ENCODE results near the gene CHIC1. TPM values are rescaled to one million over a fixed set of nuclear protein-coding genes. Genes with fewer than 3 reads are reported as not detected.
"Not testable (repeated sequence)": the region's sequence is repeated elsewhere in the genome, so short reads cannot be mapped to it uniquely, and the experiment has no call there.

The CHIC1 gene
- total and polyA plus RNA-seq, 2 donors (not counting 1 experiment from before 2014, with no cell fraction given) = 8.6 to 9.1 TPM

- Histone ChIP-seq H3K79me2 (ENCODE audit: control insufficient read depth, insufficient read depth, low read length) (no peaks in the 10 kb centered on the region), H4K20me1 (ENCODE audit: control insufficient read depth, extremely low read depth, insufficient read depth, low read length) (no peaks in the 10 kb centered on the region), H3K27ac (ENCODE audit: insufficient read depth, low read length) (no peak overlapping the region), H3K27me3 (ENCODE audit: control insufficient read depth, insufficient read depth, low read length) (no peaks in the 10 kb centered on the region), H3K9ac (ENCODE audit: insufficient read depth, low read length) (no peak overlapping the region), H3K4me2 (ENCODE audit: extremely low read depth, insufficient read depth, low read length) (no peak overlapping the region), H3K4me3 (replicated peaks in 1 of 4; ENCODE audit: control extremely low read depth in 1 of 4, insufficient read depth in 1 of 4, low read depth in 3 of 4, low read length in 4 of 4) (no peak overlapping the region), H3K36me3 (ENCODE audit: control insufficient read depth, insufficient read depth, low read length) (no peaks in the 10 kb centered on the region), H2AFZ (ENCODE audit: low read length) (no peak overlapping the region), H3K4me1 (ENCODE audit: control insufficient read depth, extremely low read depth, insufficient read depth, low read length) (no peaks in the 10 kb centered on the region), H3K9me3 (ENCODE audit: control insufficient read depth, insufficient read depth, low read depth, low read length) (no peaks in the 10 kb centered on the region)
- TF ChIP-seq EZH2 (IDR thresholded peaks at IDR 0.05; ENCODE audit: low read length, missing control alignments) (no peak), CTCF (conservative IDR thresholded peaks at IDR 0.05 in 1 of 2, IDR thresholded peaks at IDR 0.05 in 1 of 2; ENCODE audit: low read depth in 1 of 2, low read length in 2 of 2) (no peak)
- DNase-seq (ENCODE audit: low read depth in 2 of 2) = no peak
Measured at GRCh38 chrX:73681408-73681807, 118.4 kb downstream of the CHIC1 start.

DNA sequence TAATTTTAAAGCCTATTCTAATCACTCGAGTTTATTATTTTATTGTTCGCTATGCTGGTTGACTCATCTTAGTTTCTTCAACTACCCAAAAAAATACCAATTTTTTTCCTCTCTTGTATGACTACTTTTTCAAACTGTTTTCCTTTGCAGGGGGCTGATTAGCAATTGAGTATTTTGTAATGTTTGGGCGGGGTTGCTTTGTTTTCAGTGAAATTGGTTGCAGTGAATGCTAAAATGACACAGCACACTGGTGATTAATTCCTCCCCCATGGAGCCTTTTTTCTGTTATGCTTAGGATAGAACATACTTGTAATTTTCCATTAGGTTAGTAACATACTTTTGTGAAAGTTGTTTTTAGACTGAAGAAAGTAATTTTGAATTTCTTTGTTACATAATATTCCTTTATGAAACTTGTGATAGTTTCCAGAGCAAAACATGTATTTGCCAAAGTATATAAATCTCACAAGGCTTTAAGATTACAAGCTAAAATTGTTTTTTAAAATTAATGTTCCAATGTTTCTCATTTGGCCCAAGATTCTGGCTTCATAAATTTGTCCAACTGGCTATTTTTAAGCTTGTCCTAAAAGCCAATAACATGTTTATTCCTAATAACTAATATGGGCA is 120.4 kb downstream of the CHIC1 start:
- Histone ChIP-seq H2AFZ (ENCODE audit: low read length) (no peak overlapping the region), H3K79me2 (ENCODE audit: control insufficient read depth, insufficient read depth, low read length) (no peaks in the 10 kb centered on the region), H3K4me3 (replicated peaks in 1 of 4; ENCODE audit: control extremely low read depth in 1 of 4, insufficient read depth in 1 of 4, low read depth in 3 of 4, low read length in 4 of 4) (no peak overlapping the region), H4K20me1 (ENCODE audit: control insufficient read depth, extremely low read depth, insufficient read depth, low read length) (no peaks in the 10 kb centered on the region), H3K27me3 (ENCODE audit: control insufficient read depth, insufficient read depth, low read length) (no peaks in the 10 kb centered on the region), H3K4me2 (ENCODE audit: extremely low read depth, insufficient read depth, low read length) (no peak overlapping the region), H3K9ac (ENCODE audit: insufficient read depth, low read length) (no peak overlapping the region), H3K9me3 (ENCODE audit: control insufficient read depth, insufficient read depth, low read depth, low read length) (no peaks in the 10 kb centered on the region), H3K4me1 (ENCODE audit: control insufficient read depth, extremely low read depth, insufficient read depth, low read length) (no peaks in the 10 kb centered on the region), H3K27ac (ENCODE audit: insufficient read depth, low read length) (no peak overlapping the region), H3K36me3 (ENCODE audit: control insufficient read depth, insufficient read depth, low read length) (no peaks in the 10 kb centered on the region)
- peak; percentile 0 to 3 for DNase-seq (ENCODE audit: low read depth in 2 of 2)
- TF ChIP-seq EZH2 (IDR thresholded peaks at IDR 0.05; ENCODE audit: low read length, missing control alignments) = no peak
- no peak for TF ChIP-seq CTCF (conservative IDR thresholded peaks at IDR 0.05 in 1 of 2, IDR thresholded peaks at IDR 0.05 in 1 of 2; ENCODE audit: low read depth in 1 of 2, low read length in 2 of 2)

DNA sequence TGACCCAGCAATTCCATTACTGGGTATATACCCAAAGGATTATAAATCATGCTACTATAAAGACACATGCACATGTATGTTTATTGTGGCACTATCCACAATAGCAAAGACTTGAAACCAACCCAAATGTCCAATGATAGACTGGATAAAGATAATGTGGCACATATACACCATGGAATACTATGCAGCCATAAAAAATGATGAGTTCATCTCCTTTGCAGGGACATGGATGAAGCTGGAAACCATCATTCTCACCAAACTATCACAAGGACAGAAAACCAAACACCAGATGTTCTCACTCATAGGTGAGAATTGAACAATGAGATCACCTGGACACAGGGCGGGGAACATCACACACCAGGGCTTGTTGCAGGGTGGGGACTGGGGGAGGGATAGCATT is 144.0 kb downstream of the CHIC1 start:
- not testable (repeated sequence) for DNase-seq (ENCODE audit: low read depth in 2 of 2); H3K36me3 ChIP-seq (ENCODE audit: control insufficient read depth, insufficient read depth, low read length); H2AFZ ChIP-seq (ENCODE audit: low read length); H3K79me2 ChIP-seq (ENCODE audit: control insufficient read depth, insufficient read depth, low read length); H3K9me3 ChIP-seq (ENCODE audit: control insufficient read depth, insufficient read depth, low read depth, low read length); H3K4me1 ChIP-seq (ENCODE audit: control insufficient read depth, extremely low read depth, insufficient read depth, low read length); H3K27ac ChIP-seq (ENCODE audit: insufficient read depth, low read length); H4K20me1 ChIP-seq (ENCODE audit: control insufficient read depth, extremely low read depth, insufficient read depth, low read length); H3K4me2 ChIP-seq (ENCODE audit: extremely low read depth, insufficient read depth, low read length); H3K27me3 ChIP-seq (ENCODE audit: control insufficient read depth, insufficient read depth, low read length); H3K4me3 ChIP-seq (replicated peaks in 1 of 4; ENCODE audit: control extremely low read depth in 1 of 4, insufficient read depth in 1 of 4, low read depth in 3 of 4, low read length in 4 of 4); H3K9ac ChIP-seq (ENCODE audit: insufficient read depth, low read length)

Measured in fibroblast of lung (primary cell).